NCI-H460 (cell line): ENCODE measurements around the gene ZC3H12A. TPM values are rescaled to one million over a fixed set of nuclear protein-coding genes. Genes with fewer than 3 reads are reported as not detected.

Experiments used
- DNase-seq: peaks from one replicate; pipeline ENCODE4 v3.0.0-alpha.2; 2016; ENCODE audit warnings: low read depth; ENCODE audit errors: extremely low read depth
- total RNA-seq: library from RNA; depleted of rRNA; stranded (reverse); fragments of >200 nt; shearing (Covaris generic); gene quantifications from 2 replicates; pipeline ENCODE4 v1.2.3, GENCODE V29; 2014

The ZC3H12A gene
- total RNA-seq, 1 experiment from 2014 or later = 12.3 TPM

DNA sequence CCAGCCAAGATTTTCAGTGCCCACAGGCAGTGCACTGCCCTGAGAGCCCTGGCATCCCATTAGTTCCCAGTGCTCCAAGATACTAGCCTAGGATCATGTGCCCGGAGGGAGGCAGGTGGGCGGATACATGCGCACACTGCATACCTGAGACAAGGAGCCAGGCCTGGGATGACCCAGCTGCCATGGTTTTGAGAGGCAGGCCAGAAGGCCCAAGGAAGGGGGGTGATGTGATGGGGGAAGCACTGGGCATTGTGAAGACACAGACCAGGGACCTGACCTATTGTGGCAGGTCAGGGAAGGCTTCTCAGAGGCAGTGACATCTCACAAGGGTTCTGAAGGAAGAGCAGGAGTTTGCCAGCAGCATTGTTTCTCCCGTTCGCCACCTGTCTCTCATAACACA is 3.6 kb downstream of the ZC3H12A start:
- DNase-seq = no peak

DNA sequence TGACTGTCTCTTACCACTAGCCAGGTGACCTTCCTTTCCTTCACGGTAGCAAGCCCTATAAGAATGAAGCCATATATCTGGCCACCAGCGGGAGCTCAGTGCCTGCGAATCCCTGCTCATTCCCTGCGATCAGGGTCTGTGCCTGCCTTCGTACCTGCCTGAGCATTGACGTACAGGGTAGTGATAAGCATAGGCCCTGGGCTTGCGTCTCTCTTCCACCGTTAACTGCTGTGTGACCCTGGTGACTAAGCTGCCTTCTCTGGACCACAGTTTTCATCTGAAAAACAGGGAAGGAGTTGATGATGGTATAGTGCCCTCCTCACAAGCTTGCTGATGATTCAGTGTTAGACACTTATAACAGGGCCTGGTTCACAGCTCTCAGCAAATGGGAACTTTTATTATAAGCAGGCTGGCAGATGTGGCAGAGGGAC is 4.1 kb downstream of the ZC3H12A start:
- no peak for DNase-seq

DNA sequence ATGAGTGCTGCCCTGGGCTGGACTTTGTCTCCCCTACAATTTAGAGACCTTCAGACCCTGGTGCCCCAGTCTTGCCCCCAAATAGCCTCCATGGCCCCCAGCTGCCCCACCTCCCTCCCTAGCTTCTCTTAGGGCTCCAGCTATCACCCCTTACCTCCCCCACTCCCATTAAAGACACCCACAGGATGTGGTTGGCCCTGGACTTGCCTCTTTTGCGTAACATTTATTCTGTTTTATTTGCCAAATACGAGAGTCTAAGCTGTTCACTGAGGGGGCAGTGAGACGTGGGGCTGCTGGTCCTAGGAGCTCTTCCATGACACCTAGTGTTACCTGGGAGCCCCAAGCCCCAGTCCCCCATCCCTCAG is 4.5 kb downstream of the ZC3H12A start:
- no peak for DNase-seq

DNA sequence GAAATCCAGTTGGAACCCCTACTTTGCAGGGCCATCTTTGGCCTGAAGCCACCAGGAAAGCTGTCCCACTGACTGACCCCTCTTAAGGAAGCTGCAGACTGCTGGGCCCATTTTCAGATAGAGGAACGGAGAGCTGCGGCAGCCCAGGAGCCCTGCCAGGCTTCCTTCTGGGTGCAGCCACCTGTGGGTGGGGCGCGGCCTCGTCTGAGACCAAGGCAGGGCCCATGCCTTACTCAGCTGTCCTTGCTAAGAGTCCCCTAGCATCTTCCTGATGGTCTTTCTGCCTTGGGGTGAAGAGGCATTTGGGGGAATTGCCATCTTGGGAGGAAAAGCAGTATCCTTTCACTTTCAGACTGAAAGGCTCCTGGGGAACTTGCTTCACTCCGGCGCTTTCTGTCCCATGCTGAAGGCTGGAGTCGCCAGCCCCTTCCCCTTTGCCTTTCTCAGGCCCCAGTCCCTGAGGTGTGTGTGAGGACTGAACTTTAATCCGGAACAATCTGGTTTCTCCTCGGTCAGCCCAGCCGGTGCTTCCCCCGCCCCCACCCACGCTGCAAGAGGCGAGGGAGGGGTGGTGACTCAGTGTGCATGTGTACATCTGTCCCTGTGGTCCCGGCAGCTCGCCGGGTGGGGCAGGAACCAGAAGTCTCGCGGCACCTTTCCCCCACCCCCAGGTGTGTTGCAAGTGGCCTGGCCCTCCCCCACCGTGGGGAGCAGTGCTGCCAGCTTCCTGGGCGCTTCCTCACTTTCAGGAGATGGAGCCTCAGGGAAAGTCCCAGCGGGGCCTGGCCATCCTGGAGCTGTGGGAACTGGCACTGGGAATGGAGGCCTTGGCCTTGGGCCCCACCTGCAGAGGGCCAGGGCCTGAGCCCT is 5.1 kb downstream of the ZC3H12A start:
- DNase-seq = no peak

DNA sequence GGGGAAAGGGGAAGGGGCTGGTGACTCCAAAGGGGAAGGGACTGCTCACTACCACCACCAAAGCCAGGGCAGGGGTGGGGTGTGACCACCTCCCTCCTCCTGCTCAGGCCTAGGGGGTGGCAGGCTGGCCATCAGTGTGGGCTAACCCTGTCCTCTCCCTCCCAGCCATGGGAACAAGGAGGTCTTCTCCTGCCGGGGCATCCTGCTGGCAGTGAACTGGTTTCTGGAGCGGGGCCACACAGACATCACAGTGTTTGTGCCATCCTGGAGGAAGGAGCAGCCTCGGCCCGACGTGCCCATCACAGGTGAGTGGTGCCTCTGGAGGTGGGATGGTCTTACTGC is 5.7 kb downstream of the ZC3H12A start:
- DNase-seq = no peak

DNA sequence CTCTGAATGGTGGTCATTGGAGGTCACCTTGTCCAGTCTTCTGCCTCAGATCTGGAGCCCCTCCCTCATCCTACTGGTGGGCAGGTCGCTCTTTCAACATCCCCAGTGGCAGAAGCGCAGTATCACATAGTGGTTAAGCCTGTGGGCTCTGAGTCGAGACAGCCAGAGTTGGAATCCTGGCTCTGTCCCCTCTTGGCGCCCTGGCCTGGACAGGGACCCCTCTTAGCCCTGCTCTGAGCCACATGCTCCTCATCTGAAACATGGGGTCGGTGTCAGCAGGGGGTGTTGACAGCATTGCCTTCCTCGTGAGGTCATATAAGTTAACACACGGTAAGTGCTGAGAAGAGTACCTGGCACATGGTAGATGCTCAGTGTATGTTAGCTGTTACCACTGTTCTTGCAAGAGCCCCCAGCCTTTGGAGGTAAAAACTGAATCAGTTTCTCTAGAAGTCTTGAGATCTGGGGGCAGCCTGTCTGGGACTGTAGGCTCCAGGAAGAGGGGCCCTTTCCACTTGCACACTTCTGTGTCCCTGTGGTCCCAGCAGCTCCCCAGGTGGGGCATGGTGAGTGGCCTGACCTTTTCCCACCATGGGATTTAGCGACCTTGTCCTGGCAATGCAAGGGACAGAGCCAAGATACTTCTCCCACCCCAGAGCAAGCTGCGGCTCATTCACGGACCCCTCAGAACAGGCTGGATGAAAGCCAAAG is 6.4 kb downstream of the ZC3H12A start:
- no peak for DNase-seq

DNA sequence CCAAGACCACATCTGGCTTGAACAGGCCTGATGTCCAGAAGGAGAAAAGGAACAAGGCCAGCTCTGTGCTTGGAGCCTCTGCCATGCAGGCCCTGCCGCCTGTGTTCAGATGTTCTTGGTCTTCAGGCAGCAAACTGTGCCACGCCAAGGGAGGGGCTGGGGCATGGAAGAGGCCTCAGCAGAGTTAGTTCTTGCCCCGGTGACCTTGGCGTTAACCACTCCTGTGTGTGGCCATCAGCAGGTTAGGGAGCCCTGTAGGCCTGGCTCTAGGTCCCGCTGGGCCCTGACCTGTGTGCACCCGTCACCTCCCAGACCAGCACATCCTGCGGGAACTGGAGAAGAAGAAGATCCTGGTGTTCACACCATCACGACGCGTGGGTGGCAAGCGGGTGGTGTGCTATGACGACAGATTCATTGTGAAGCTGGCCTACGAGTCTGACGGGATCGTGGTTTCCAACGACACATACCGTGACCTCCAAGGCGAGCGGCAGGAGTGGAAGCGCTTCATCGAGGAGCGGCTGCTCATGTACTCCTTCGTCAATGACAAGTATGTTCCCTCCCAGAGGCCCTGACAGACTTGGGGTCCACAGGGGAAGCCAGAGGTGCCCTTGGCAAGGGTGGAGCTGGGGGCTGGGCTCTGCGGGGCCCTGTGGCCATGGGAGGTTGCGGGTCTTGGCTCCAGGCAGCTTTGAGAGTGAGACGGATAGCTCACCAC is 7.1 kb downstream of the ZC3H12A start:
- no peak for DNase-seq

DNA sequence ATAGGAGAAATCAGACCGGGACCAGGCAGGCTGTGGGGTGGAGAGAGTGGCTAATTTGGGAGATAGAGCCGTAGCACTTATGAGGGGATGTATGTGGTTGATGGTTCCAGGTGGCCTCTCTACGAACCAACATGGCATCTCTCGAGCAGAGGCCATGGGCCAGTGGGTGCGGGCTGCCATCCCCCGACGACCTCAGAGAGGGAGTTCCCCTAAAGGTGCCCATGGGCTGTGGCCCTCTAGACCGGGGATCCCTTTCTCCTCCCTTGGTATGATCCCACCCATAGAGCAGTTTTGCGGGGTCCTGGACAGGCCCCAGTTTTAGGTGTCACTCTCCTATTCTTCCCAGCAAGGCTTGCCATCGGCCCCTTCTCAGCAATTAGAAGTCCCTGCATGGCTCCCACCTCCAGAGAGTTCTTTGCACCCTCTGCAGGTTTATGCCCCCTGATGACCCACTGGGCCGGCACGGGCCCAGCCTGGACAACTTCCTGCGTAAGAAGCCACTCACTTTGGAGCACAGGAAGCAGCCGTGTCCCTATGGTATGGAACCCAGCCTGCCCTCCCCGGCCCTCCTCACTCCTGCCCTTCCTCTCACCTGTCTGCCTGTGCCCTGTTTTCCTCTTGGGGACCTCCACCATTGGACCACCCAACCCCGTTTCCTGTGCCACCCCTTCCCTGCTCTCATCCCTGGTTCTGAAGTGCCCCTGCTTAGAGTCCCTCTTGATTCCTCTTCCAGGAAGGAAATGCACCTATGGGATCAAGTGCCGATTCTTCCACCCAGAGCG is 7.8 kb downstream of the ZC3H12A start:
- DNase-seq = no peak

DNA sequence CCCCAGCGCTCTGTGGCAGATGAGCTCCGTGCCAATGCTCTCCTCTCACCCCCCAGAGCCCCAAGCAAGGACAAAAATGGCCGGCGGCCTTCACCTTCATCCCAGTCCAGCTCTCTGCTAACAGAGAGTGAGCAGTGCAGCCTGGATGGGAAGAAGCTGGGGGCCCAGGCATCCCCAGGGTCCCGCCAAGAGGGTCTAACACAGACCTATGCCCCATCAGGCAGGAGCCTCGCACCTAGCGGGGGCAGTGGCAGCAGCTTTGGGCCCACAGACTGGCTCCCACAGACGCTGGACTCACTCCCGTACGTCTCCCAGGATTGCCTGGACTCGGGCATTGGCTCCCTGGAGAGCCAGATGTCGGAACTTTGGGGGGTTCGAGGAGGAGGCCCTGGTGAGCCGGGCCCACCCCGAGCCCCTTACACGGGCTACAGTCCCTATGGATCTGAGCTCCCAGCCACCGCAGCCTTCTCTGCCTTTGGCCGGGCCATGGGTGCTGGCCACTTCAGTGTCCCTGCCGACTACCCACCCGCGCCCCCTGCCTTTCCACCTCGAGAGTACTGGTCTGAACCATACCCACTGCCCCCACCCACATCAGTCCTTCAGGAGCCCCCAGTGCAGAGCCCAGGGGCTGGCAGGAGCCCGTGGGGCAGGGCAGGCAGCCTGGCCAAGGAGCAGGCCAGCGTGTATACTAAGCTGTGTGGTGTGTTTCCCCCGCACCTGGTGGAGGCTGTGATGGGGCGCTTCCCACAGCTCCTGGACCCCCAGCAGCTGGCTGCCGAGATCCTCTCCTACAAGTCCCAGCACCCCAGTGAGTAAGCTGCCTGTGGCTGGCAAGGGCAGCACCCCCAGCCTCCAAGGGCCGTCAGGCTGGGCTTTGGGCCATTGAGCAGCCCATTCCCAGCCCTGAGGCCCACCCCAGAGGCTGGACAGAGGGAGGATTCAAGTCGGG is 8.7 kb downstream of the ZC3H12A start:
- no peak for DNase-seq

DNA sequence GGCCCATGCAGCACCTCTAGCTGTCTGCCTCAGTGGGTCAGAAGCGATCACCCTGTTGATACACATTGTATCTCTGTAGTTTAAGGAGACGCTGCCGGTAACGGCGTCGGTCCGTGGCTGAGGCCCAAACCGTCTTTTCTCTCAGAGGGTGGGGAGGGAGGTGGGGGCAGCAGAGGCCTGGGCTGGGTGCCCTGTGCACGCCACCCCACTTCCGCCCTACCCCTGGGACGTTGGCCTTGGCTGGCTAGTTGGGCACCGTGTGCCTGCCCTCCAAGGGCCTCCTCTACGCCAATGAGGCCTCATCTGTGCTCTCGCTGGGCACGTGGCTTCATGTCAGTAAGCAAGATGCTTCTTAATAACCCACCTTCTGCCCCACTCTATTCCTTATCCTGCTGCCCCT is 9.4 kb downstream of the ZC3H12A start:
- no peak for DNase-seq

DNA sequence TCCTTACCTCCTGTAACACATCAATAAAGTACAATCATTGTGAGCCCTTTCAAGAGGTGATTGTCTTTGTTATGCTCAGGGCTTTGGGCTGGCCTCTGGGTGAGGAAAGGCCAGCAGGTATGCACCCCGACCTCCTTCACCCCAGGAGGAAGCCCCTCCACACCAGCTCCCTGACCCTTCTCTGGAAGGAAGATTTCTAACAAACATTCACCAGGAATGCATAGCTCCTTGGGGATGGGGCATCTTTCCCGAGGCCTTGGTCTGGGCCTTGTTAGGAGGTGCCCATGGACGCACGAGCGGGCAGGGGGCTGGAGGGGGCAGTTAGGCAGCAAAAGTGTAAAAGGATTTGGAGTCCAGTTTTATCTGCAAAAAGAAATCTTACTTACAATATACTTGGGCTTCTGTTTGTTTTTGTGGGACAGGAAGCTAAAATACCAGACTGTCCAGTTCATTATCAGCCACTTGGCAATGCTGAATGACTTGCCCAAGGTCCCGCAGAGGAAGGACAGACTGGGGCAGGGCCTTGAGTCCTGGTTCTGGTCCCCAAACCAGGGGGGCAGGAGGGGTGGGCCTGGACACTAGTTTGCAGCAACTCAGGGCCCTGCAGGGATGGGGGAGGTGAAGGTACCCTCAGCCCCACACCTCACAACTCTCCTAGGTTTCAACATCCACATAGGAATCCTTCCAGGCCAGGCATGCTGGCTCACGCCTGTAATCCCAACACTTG is 10.1 kb downstream of the ZC3H12A start:
- no peak for DNase-seq

DNA sequence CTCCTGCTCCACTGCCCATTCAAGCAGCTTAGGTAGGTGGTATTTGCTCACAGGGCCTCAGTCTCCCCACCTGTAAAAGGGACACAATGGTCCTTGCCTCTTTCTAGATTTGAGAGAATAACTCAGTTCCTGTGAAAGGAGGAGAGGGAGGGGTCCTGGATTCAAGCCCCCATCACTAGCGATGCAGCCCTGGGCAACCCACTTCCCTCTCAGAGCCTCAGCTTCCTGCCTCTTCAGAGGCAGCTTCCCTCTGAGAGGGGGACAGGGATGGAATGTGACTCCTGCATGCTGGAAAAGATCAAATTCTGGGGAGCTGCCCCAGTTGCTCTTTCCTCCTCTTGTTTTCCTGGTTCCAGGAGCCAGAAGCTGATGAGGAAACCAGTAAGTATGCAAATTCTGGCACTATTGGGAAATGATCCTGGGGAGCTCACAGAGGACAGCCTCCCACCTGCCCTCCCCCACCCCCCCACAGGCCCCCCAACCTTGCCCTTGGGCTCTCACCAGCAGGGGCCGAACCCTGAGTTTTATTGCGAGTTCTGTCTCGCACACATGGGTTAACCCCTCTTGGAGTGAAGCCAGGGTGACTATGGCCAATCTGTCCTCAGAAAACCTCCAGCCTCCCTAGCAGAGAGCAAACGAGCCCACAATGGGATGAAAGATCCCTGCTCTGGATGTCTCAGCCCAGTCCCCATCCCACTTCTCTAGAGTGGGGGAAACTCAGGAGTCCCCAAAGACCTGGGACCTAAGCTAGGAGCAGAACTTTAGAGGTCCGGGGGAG is 11.7 kb downstream of the ZC3H12A start:
- DNase-seq = no peak

DNA sequence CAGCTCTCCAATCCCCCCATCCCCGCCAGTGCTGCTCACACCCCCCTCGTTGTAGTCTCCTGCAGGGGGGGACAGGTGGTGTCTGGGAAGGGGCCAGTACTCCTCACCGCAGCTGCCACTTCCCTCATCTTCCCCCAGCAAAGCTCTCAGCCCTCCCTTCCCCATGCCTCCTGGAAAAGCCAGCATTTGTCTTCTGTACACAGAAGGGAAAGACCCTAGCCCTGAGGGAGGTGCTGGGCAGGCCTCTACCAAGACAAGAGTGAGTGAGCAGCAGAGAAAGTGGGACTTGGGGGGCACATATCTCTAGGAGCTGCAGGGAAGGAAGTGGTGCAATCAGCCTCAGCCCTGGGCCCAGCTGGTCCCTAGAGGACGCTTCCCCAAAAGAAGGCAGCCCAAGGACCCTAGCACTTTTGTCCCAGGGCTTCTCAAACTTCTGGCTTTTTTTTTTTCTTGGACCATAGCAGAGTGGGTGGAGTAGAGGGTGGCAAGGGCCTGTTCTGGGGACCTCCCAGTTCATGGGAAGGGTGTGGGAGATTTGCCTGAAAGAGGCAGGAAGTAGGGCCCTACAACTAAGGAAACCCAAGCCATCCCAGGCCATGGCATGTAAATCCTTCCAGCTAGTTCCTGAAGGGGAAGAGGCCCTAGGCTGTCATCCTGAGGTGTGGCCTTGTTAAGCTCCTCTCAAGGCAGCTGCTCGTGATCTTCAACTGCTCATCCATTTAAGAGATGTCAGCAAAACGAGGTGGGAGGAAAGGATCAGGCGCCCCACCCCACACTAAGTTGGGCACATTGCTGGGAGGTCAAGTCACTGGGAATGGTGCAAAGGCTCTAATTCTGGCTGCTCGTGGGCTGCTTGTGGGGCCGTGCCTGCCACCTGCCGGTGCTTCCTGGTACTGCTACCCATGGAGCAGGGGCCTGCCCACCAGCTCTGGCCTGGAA is 12.6 kb downstream of the ZC3H12A start:
- peak; percentile 76 for DNase-seq

DNA sequence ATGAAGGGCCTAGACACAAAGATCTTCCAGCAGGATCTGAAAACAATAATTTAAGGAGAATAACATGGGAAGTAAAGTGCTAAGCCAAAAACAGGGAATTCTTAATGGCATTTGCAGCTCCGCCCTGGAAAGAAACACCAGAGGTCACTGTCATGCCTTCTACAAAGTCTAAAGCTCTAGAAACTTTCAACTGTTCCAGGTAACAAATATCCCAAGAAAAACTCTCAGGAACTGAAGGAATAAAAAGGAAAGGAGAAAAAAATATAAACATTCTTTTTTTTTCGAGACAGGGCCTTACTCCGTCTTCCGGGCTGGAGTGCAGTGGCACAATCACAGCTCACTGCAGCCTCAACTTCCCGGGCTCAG is 13.2 kb downstream of the ZC3H12A start:
- no peak for DNase-seq

DNA sequence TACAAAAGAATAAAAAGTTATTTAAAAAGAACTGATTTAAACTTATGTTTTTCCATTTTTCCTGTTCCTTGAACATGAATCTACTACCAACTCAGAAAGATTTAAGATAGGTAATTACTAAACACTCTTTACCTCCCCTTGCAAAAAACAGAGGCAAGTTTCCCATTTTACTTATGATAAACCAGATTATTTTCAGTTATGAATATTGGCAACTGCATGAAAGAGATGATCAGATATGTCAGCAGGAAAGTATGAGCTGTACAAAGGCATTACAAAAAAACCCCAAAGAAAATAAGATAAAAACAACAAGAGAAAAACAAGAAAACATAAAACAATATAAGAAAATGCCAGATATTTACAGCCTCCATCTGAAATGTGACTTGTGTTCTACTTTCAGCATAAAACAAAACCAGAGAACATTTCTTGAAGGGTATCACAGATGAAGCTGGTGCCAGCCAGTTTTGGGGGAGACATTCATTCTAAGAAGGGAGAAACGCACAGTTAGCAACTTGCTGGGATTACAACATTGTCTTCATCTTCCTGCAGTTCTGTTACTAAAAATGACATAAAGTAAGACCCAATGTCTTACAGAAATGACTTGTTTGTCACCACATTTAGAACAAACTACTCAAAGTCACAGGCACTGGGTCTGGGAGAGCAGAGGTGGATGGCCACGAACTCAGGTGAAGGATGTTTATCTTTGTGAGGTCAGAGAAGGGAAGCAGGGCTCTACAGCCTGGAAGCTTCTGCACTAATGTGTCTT is 19.1 kb downstream of the ZC3H12A start:
- no peak for DNase-seq

DNA sequence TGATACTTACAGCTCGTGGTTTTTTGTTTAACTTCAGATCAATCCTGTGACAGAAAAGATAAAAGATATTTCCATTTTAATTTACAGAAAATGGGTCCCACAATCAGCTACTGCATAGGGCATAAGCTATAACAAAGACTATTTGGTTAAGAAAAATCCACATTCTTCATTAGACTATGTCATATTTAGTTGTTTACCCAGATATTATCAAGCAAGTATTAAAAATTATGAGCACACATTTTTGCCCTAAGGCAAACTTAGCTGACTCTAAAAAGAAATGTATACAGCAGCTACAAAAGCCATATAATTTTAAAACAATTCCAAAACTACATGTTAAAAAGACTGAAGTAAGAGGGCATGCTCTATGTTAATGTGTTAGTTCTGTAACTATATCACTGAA is 21.5 kb downstream of the ZC3H12A start:
- no peak for DNase-seq

DNA sequence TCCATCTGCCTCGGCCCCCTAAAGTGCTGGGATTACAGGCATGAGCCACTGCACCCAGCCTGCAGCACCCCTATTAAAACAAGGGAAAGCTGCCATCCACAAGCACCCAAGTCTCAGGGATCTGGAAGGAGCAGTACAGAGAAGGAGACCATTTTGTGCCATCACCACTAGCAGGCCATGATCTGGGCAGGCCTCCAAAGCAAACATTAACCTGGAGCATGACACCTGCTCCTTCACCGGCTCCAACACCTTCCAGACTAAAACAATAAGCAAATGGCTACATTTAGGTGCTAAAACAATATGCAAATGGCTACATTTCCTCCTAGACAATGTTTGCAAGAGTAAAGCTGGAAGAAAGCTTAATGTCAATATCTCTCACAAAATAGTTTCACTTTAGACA is 23.5 kb downstream of the ZC3H12A start:
- DNase-seq = no peak
